Fibroblast of peridontal ligament (primary cell): ENCODE results near the gene RPL21.
"Not testable (repeated sequence)": the region's sequence is repeated elsewhere in the genome, so short reads cannot be mapped to it uniquely, and the experiment has no call there.

Source experiments
- DNase-seq: peaks from one replicate; pipeline ENCODE4 v3.0.0-alpha.2; 2010; ENCODE audit errors: extremely low read depth

The RPL21 gene

DNA sequence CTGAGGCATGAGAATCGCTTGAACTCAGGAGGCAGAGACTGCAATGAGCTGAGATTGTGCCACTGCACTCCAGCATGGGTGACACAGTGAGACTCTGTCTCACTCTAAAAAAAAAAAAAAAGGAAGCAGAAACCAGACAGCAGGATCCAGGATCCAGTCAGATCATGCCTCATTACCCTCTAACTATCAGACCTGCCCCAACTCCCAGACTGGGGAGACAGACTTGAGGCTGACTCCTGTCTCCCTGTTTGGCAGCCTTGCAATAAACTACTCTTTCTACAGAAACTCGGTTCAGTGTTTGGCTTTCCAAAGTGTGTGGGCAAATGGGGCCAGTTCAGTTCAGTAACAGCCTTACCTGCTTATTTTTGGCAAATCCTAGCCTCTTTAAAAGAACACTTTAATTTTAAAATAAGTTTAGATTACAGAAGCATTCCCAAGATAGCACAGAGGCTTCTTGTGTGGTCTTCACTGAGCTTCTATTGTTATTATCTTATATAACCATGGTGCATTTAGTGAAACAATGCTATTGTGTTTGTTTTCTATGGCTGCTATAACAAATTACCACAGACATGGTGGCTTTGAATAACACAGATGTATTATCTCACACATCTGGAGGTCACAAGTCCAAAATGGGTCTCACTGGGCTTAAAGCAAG is 37.8 kb downstream of the RPL21 start:
- DNase-seq, result no peak

GRCh38 chr13:27290715-27291114 is 39.4 kb downstream of the RPL21 start:
- no peak for DNase-seq

DNA sequence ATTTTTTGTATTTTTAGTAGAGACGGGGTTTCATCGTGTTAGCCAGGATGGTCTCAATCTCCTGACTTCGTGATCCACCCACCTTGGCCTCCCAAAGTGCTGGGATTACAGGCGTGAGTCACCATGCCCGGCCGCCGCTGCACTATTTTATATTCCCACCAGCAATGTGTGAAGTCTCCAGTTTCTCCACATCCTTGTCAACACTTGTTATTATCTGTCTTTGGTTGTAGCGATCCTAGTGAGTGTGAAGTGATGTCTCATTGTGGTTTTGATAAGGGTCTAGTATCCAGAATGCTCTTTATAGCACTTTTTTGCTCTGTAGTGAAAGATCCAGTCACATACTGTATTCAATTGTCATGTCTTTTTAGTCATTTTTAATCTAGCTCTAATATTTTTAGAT is 40.6 kb downstream of the RPL21 start:
- not testable (repeated sequence) for DNase-seq

DNA sequence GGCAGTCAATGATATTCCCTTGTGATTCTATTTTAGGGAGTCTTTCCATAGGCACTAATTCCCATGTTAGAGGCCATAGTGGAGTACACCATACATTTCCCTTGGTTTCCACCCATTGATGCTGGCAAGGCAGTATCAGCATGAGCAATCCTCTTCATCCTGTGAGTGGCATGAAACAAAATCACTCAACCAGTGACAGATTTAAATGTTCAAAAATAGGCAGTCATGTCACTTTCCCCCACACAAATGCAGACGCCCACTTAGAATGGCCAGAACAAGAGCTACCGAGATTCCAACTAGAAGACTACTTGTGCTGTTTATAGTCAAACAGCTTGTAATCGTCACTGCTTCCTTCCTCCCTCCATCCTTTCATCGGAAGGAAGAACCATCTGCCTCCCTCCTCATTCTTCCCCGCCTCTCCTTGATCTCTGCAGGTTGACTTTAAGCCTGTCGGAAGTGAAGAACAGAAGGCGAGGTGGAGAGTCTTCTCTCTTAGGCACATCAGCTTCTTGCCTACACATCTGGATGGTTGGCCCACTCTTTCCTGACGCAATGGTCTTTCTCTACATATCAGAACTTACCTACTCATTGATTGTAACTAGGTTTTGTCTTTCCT is 41.8 kb downstream of the RPL21 start:
- no peak for DNase-seq

GRCh38 chr13:27293873-27294515 is 42.6 kb downstream of the RPL21 start:
- DNase-seq, result no peak

DNA sequence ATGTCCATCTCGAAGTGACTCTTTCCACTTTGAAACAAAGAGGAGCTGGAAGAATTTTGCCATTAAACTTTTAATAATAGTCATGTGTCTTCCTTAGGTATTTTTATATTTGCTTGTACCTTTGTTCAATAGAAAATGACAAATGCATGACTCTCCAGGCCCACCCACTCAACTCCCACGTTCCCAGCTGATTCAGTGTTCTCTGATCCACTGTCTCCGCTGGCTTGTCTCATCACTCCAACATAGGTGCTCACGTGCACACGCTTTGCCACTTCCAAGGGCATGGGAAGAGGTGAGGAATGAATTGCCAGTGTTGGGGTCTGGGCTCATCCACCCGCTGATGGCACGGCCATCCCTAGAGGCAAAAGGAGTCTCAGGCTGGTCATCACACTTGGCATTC is 43.7 kb downstream of the RPL21 start:
- DNase-seq, result no peak

- no peak for DNase-seq
These were observed 44.3 kb downstream of the RPL21 start for GRCh38 chr13:27295660-27296059.

- DNase-seq, result no peak
These were observed 45.1 kb downstream of the RPL21 start for GRCh38 chr13:27296496-27296895.

DNA sequence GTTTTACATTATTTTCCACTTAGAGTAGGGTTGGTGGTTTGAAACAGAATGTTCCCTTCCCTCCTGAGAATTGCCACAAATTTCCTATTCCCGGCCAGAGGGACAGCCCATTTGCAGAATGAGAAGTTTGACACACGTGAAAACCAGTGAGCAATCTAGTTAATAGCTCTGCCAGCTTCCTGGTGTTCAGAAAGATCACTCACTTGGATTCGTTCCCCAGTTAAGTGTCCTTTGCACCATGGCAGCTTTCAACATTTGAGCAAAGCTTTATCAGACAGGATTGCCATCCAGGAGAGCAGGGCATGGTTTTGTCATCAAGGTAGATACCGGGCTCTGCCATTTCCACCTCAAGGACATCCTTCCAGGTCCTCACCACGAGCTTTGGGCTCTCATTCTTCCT is 47.5 kb downstream of the RPL21 start:
- DNase-seq, result no peak

- DNase-seq, result not testable (repeated sequence)
These were observed 49.0 kb downstream of the RPL21 start for GRCh38 chr13:27300406-27300805.

- DNase-seq, result no peak
These were observed 49.7 kb downstream of the RPL21 start for GRCh38 chr13:27300941-27301586.

DNA sequence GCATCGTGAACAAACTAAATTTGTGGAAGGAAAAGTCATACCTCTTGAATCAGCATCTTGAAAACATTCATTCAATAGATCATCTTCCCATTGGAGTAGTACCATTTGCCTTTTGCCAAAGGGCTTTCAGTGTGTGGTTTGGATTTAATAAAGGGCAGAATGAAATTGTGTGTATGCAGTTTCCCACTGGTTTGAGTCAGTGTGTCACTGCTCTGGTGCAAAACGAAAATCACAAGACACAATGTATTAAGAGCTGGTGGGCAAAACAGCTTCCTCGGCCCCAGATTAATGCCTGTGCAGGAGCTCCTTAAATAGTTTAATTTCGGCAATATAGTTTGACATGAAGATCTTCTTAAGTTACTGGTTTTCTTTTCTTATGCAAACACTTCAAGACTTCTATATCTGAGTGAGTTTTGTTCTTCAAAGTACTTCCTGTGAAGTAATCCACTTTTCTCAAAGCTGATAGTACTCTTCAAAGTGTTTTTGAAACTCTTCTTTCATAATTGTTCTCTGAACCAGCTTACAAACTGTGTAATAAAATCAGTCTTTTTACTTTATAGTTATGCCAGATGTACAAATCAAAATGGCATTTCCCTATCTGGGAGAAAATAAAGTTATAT is 51.4 kb downstream of the RPL21 start:
- DNase-seq, result no peak

GRCh38 chr13:27304099-27304498 is 52.7 kb downstream of the RPL21 start:
- DNase-seq, result no peak

GRCh38 chr13:27304611-27305010 is 53.3 kb downstream of the RPL21 start:
- DNase-seq, result no peak
